Fibroblast of gingiva (primary cell): ENCODE measurements around the gene F10.

Source experiments
- DNase-seq: peaks from one replicate; pipeline ENCODE4 v3.0.0-alpha.2; 2011; ENCODE audit warnings: low read depth

Gene F10

GRCh38 chr13:113117335-113117872 lies 5.2 kb upstream of the F10 start:
- no peak for DNase-seq

GRCh38 chr13:113117911-113118260 lies 4.7 kb upstream of the F10 start:
- DNase-seq: no peak

GRCh38 chr13:113118261-113119021 lies 4.2 kb upstream of the F10 start:
- DNase-seq: no peak

GRCh38 chr13:113119166-113119821 lies 3.3 kb upstream of the F10 start:
- DNase-seq: no peak

GRCh38 chr13:113119822-113120189 lies 2.8 kb upstream of the F10 start:
- DNase-seq: no peak

- no peak for DNase-seq
Measured at GRCh38 chr13:113120300-113121182, 2.1 kb upstream of the F10 start.

- DNase-seq: no peak
Measured at GRCh38 chr13:113121183-113121927, 1.2 kb upstream of the F10 start.

GRCh38 chr13:113121928-113122471 lies 599 bp upstream of the F10 start:
- no peak for DNase-seq

- DNase-seq: no peak
Measured at GRCh38 chr13:113123226-113124201, 915 bp downstream of the F10 start.

GRCh38 chr13:113124211-113124970 lies 1.8 kb downstream of the F10 start:
- DNase-seq: no peak

GRCh38 chr13:113125506-113126264 lies 3.1 kb downstream of the F10 start:
- no peak for DNase-seq

- no peak for DNase-seq
Measured at GRCh38 chr13:113126265-113127150, 3.9 kb downstream of the F10 start.

GRCh38 chr13:113129480-113129879 lies 6.9 kb downstream of the F10 start:
- no peak for DNase-seq

GRCh38 chr13:113129921-113130750 lies 7.5 kb downstream of the F10 start:
- no peak for DNase-seq

- no peak for DNase-seq
Measured at GRCh38 chr13:113135281-113135760, 12.7 kb downstream of the F10 start.

- DNase-seq: no peak
Measured at GRCh38 chr13:113137691-113138298, 15.2 kb downstream of the F10 start.
